Adipose tissue (tissue), 3 donors: ENCODE data around the gene PDGFC. TPM values are rescaled to one million over a fixed set of nuclear protein-coding genes. Genes with fewer than 3 reads are reported as not detected.

Experiments
- H3K27ac ChIP-seq: one replicate; pipeline ENCODE4 v1.5.1; 2013; ENCODE audit warnings: low read depth, low read length
- WGBS, 3 donors: extraction: QIAGEN DNeasy Blood & Tissue Kit; methylation state at CpG; one replicate each; pipeline ENCODE4 v1.1.7; 2013; 5-methylcytosine and 5-hydroxymethylcytosine counted together
- polyA plus RNA-seq, 3 donors: library from polyadenylated mRNA; stranded (reverse); fragments of 200-250 nt; gene quantifications; one replicate each; pipeline ENCODE4 v1.2.3, GENCODE V29; 2013
- donor health status: healthy with polysubstance abuse.
- donor health status: Bipolar disorder and iron deficiency.
- donor health status: healthy.

PDGFC gene
- polyA plus RNA-seq, 3 donors, result 4.4 to 17.2 (median 6.5) TPM

- H3K27ac ChIP-seq, result no peak overlapping the region
- WGBS, 3 donors, result 87 to 91% (median 90%) methylated on average over 5 of the region's 5 CpGs
Measured at GRCh38 chr4:156749426-156750403, 221.9 kb downstream of the PDGFC start.

- H3K27ac ChIP-seq, result no peak overlapping the region
- 58 to 74% (median 66%) methylated on average over 6 of the region's 6 CpGs for WGBS, 3 donors
Measured at GRCh38 chr4:156746111-156746510, 225.5 kb downstream of the PDGFC start.

- no peak overlapping the region for H3K27ac ChIP-seq
- WGBS, 3 donors, result 82 to 87% (median 84%) methylated on average over 2 of the region's 2 CpGs
Measured at GRCh38 chr4:156738766-156739165, 232.8 kb downstream of the PDGFC start.

DNA sequence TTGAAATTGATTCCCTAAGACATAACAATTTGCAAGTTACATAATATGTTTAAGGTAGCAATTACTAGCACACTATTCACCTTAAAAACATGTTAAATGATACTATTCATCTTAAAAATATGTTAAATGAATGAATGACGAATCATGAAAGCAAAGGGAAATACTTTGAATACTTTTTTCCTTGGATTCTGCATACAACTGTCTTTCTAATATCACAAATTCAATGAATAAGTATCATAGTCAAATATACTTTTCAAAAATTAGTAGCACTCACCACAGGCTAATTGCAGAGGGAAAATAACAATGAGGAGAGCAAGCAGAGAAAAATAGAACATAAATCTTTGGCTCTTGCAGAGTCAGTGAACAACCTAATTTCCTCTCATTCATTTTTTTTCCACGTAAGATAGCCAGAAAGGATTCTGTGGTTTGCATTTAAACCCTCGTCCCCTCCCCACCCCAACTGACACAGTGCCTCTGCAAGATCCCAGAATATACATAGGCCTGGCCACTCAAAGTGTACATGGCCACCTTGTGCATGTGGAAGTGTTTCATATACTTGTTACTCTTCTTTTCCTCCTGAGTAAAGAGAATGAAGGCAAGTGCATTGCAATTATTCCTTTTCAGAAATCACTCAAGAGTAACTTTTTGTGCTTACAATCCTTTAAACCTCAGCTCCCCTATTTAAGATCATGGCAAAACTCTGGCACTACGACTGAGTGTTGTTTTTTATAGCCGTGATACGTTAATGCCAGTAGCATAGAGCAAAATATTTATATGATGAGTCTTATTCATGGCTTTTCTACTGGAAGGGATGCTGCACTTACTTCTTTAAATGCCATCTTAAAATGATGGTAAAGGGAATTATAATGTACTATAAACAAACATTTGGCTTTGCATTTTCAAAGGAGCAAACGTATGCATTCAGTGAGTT is 236.4 kb downstream of the PDGFC start:
- 50 to 58% (median 55%) methylated on average over 7 of the region's 7 CpGs for WGBS, 3 donors
- H3K27ac ChIP-seq, result no peak overlapping the region

- no peak overlapping the region for H3K27ac ChIP-seq
- 87 to 93% (median 89%) methylated on average over 1 of the region's 1 CpG for WGBS, 3 donors
Measured at GRCh38 chr4:156733582-156733981, 238.0 kb downstream of the PDGFC start.

GRCh38 chr4:156732634-156733033 is 239.0 kb downstream of the PDGFC start:
- 92 to 94% (median 93%) methylated on average over 6 of the region's 6 CpGs for WGBS, 3 donors
- no peak overlapping the region for H3K27ac ChIP-seq

DNA sequence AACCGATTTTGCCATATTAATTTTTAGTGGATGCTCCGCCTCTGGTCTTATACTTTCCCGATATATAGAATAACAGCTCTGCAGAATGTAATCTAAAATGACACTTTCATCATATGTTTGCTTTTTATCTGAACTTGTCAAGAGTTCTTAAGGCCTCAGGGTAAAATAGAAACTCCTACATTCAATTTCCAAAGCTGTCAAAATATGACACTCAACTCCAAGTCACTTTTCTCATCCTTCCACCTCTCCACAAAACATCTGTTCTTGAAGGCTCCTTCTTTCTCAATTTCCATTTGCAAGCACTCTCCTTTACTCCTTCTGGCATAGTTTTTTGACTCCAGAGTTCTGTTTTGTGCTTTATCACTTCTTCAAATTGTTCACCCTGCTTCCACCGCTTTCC is 242.2 kb downstream of the PDGFC start:
- WGBS, 3 donors, result 82 to 88% (median 86%) methylated on average over 4 of the region's 4 CpGs
- no peak overlapping the region for H3K27ac ChIP-seq

GRCh38 chr4:156725257-156725656 is 246.3 kb downstream of the PDGFC start:
- 70 to 82% (median 77%) methylated on average over 2 of the region's 2 CpGs for WGBS, 3 donors
- H3K27ac ChIP-seq, result no peak overlapping the region

DNA sequence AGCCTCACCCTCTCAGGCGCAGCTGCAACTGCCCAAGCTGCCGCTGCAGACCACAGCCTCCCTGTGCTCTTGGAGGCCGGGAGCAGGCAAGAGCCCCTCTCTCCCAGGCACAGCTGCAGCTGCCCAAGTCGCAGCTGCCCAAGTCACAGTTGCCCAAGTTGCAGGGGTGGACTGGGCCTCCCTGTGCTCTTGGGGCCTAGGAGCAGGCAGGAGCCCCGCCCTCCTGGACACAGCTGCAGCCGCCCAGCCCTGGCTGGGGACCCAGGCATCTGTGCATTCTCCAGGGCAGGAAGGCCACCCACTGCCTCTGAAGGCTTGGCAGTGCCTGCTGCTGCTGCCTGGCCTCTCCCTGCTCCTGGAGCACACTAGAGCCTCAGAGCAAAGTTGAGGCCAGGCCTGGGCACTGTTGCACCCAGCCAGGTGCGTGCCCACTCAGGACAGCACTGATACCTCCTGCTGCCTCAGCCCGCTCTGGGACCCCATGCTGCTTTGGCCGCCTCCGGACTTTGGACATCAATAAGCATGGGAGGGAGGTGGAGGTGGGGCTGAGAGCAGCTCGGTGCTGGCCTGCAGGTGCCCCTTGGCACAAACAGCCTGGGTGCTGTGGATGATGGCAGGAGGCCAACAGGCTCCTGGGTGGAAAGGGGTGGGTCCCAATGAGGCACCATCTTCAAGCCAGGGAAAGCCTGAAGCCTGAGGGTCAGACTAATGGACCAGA is 247.5 kb downstream of the PDGFC start:
- WGBS, 3 donors, result 83 to 90% (median 89%) methylated on average over 11 of the region's 11 CpGs
- no peak overlapping the region for H3K27ac ChIP-seq

DNA sequence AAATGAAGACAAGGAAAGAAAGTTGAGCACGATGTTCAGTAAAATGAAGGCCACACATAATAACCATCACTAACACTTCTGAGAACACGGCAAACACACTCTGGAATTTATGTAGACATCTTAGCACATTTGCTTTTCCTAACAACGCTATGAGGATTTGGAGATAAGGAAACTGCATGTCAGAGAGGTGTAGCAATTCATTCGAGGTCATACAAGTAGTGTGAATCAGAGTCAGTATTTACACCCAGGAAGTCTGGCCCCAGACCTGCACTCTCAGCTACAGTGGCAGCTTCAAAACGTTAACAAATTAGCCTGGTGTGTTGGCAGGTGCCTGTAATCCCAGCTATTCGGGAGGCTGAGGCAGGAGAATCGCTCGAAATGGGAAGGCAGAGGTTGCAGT is 253.4 kb downstream of the PDGFC start:
- H3K27ac ChIP-seq, result no peak overlapping the region
- 72 to 80% (median 79%) methylated on average over 8 of the region's 8 CpGs for WGBS, 3 donors

DNA sequence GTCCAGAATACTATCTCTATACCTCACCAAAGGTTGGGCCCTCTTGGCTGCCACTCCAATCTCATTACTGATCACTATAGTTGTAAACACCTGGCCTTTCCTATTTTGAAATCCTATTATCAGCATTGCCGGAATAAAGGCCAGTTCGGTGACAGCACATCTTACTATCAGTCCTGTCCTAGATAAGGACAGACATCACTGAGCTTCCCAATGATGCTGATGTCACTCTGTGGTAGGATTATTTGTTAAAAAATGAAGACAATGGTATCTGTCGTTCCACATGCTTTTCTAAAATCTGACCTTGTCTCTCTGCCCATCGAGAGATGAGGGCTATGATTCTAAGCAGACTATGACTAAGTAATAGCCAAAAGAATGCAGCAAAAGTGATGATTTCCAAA is 260.4 kb downstream of the PDGFC start:
- WGBS, 3 donors, result 89 to 93% (median 91%) methylated on average over 4 of the region's 4 CpGs
- no peak overlapping the region for H3K27ac ChIP-seq

Other genes starting within 250 kb of the PDGFC start
- 1 to 10 TPM; 2.1 to 7.5 (median 5.2) TPM for gene GLRB, start 104.4 kb upstream of the PDGFC start, polyA plus RNA-seq
- gene GRIA2, start 248.9 kb upstream of the PDGFC start, polyA plus RNA-seq, result under 1 TPM in 2 of 3 donors, not detected in 1; 0.04 to 0.48 TPM